K562 (cell line): Measurements from ENCODE around the gene ACSBG1. TPM values are rescaled to one million over a fixed set of nuclear protein-coding genes. Genes with fewer than 3 reads are reported as not detected.

Experiments
- ATAC-seq: fragments of 200-7000 bp; cut with Tn5 transposase; 3 replicates; pipeline ENCODE4 v1.9.1; 2020; ENCODE audit warnings: moderate library complexity
- BruUV-seq: library from RNA; stranded (reverse); fragments of 400-500 nt; replicated peaks from 2 replicates; lab custom pipeline; 2021; lab: Mats Ljungman, UMichigan
- CTCF ChIA-PET: fragments of 300-600 bp; formaldehyde crosslinking; extraction: SDS; loops from one replicate; lab custom pipeline; 2021; ENCODE audit warnings: low intra/inter-chr PET ratio; lab: Yijun Ruan, JAX
- POLR2A ChIA-PET: fragments of 300-600, 350-650 bp; sonication (Branson Sonifier 250); formaldehyde crosslinking; extraction: SDS; loops from one replicate; lab custom pipeline; 2021; ENCODE audit warnings: antibody characterized with exemption, inconsistent platforms; lab: Yijun Ruan, JAX
- DNase-seq, 4 experiments: peaks; one replicate each; pipeline versions ENCODE4 v3.0.0 to v3.0.0-alpha.2; 2011 to 2018; ENCODE audit warnings: low spot score in 3 of 4, mixed read lengths in 3 of 4; ENCODE audit errors: extremely low read depth in 1 of 4
- FAIRE-seq: peaks from 2 replicates; lab custom pipeline; 2011; peaks lifted over from hg19 to GRCh38; lab: Jason Lieb, UNC
- H2AFZ ChIP-seq: 2 replicates; pipeline ENCODE4 v1.6.0; 2011; ENCODE audit warnings: low read depth, low read length, control low read depth, inconsistent platforms
- H3K27ac ChIP-seq: fragments of 200-600 bp; 3 replicates; pipeline ENCODE4 v1.8.0; 2011; ENCODE audit warnings: low read depth, mild to moderate bottlenecking, control low read depth, inconsistent platforms, low read length, moderate library complexity, mixed read lengths; ENCODE audit errors: extremely low read depth
- H3K27me3 ChIP-seq, 2 experiments: fragments of 300-600 bp in 1 of 2; 2 replicates in 1 of 2; 3 replicates in 1 of 2; pipeline versions ENCODE4 v1.6.0 to v1.8.0; 2011; ENCODE audit warnings: inconsistent platforms in 2 of 2, low read length in 2 of 2, mild to moderate bottlenecking in 1 of 2, mixed read lengths in 1 of 2, moderate library complexity in 1 of 2; ENCODE audit not compliant: control insufficient read depth in 2 of 2, insufficient read depth in 2 of 2
- H3K36me3 ChIP-seq: fragments of 300-600 bp; 3 replicates; pipeline ENCODE4 v1.8.0; 2011; ENCODE audit warnings: mild to moderate bottlenecking, low read length, inconsistent platforms; ENCODE audit not compliant: control insufficient read depth, insufficient read depth
- H3K4me1 ChIP-seq, 2 experiments: fragments of 200-600 bp in 1 of 2; replicated peaks in 1 of 2; 2 replicates in 1 of 2; 3 replicates in 1 of 2; pipeline versions ENCODE4 v1.5.1 to v1.8.0; 2011; ENCODE audit warnings: inconsistent platforms in 2 of 2, low read length in 2 of 2, mild to moderate bottlenecking in 1 of 2, mixed read lengths in 1 of 2, moderate library complexity in 1 of 2; ENCODE audit not compliant: control insufficient read depth in 2 of 2, insufficient read depth in 2 of 2
- H3K4me2 ChIP-seq: 2 replicates; pipeline ENCODE4 v1.6.1; 2011; ENCODE audit warnings: low read length, control low read depth, inconsistent platforms, mixed read lengths; ENCODE audit not compliant: insufficient read depth
- H3K4me3 ChIP-seq: fragments of 200-600 bp; sonication (generic), shearing (Covaris generic); 2 replicates; pipeline ENCODE4 v1.5.1; 2016; ENCODE audit warnings: control low read depth, inconsistent platforms
- H3K79me2 ChIP-seq: fragments of 200-600 bp; 3 replicates; pipeline ENCODE4 v1.8.0; 2011; ENCODE audit warnings: low read length, inconsistent platforms; ENCODE audit not compliant: control insufficient read depth, insufficient read depth
- H3K9ac ChIP-seq, 2 experiments: 2 replicates each; pipeline versions ENCODE4 v1.6.0 to v1.6.1; 2011; ENCODE audit warnings: low read depth in 2 of 2, low read length in 2 of 2, control low read depth in 1 of 2, inconsistent platforms in 1 of 2, mild to moderate bottlenecking in 1 of 2, mixed read lengths in 1 of 2; ENCODE audit not compliant: insufficient read depth in 1 of 2
- H3K9me1 ChIP-seq: one replicate; pipeline ENCODE4 v1.6.0; 2011; ENCODE audit warnings: inconsistent platforms, mild to moderate bottlenecking, low read length, moderate library complexity; ENCODE audit not compliant: control insufficient read depth, insufficient read depth
- H3K9me3 ChIP-seq: replicated peaks from 2 replicates; pipeline ENCODE4 v1.5.1; 2011; ENCODE audit warnings: low read depth, low read length, inconsistent platforms; ENCODE audit not compliant: control insufficient read depth, insufficient read depth
- H4K20me1 ChIP-seq: replicated peaks from 2 replicates; pipeline ENCODE4 v1.6.1; 2011; ENCODE audit warnings: low read length, inconsistent platforms, mixed read lengths; ENCODE audit not compliant: control insufficient read depth, insufficient read depth
- RBFOX2 ChIP-seq: fragments of 200-400 bp; formaldehyde crosslinking; IDR thresholded peaks from 2 replicates; pipeline ENCODE4 v1.6.1; 2017; ENCODE audit warnings: low read depth, mild to moderate bottlenecking, low read length, moderate library complexity
- ZNF165 ChIP-seq: fragments of 250-450 bp; sonication (Bioruptor Pico); IDR thresholded peaks from 2 replicates; pipeline ENCODE4 v1.4.0; 2020; ENCODE audit warnings: borderline replicate concordance
- ZNF592 ChIP-seq: fragments of 450-650 bp; IDR thresholded peaks from 2 replicates; pipeline ENCODE4 v1.6.1; 2017; ENCODE audit warnings: antibody characterized with exemption, mild to moderate bottlenecking
- WGBS: fragments of 100-300 bp; shearing (Covaris generic); methylation state at CpG from one replicate; pipeline ENCODE4 v1.1.6; 2016; ENCODE audit warnings: low coverage, mixed read lengths; ENCODE audit not compliant: insufficient coverage; ENCODE audit errors: missing lambda C conversion rate; 5-methylcytosine and 5-hydroxymethylcytosine counted together
- in situ Hi-C: fragments of 300-500 bp; cut with MboI; formaldehyde crosslinking; loops from 4 replicates; pipeline ENCODE4 v1.15.0; 2018; ENCODE audit warnings: inconsistent platforms, mixed read lengths
- intact Hi-C: fragments of 100-400 bp; cut with micrococcal nuclease; formaldehyde crosslinking; loops from 2 replicates; pipeline ENCODE4 v1.14.2; 2022
- polyA plus RNA-seq, 8 experiments: library from polyadenylated mRNA; depleted of rRNA in 4 of 8; stranded (reverse) in 5 of 8; unstranded in 3 of 8; fragments of >200 nt; fragmentation: Nextera tagmentation in 2 of 8; fragmentation: Illumina TruSeq in 1 of 8; extraction: Ambion mirVana in 2 of 8; extraction: Trizol in 1 of 8; gene quantifications; 2 replicates each; pipeline versions ENCODE4 v1.2.1 to v1.2.3, GENCODE V29; 2011 to 2014; ENCODE audit warnings: inconsistent platforms in 1 of 8, missing spikeins in 1 of 8
- total RNA-seq, 7 experiments: library from RNA; depleted of rRNA in 6 of 7; stranded (reverse); fragments of >200 nt in 6 of 7; fragmentation: Illumina TruSeq in 2 of 7; extraction: Trizol in 2 of 7; gene quantifications; 2 replicates each; pipeline versions ENCODE4 v1.2.1 to v1.2.3, GENCODE V29; 2011 to 2021; ENCODE audit warnings: low replicate concordance in 1 of 7

ACSBG1 gene
- total and polyA plus RNA-seq, 9 of the 15 experiments (the other 6 are each of a cell fraction or from before 2014, with no cell fraction given): 0.36 to 6.4 (median 2.5) TPM

- in situ Hi-C loops: no loop called here
- Histone ChIP-seq H3K36me3 (no peaks in the 10 kb centered on the region), H3K4me2 (no peak overlapping the region), H3K4me1 (peaks cover 25 to 31% of the 10 kb centered on the region in 2 experiments), H3K27ac (peak overlapping the region; percentile 41; the same call in 2 of the 3 replicates), H3K79me2 (peaks cover 9% of the 10 kb centered on the region; the same call in 2 of the 3 replicates), H3K9me1 (peaks cover 4% of the 10 kb centered on the region), H3K9me3 (no peaks in the 10 kb centered on the region), H3K9ac (peak overlapping the region; percentile 39 to 80; a peak in 3 of 4 replicates), H3K4me3 (no peak overlapping the region), H3K27me3 (no peaks in the 10 kb centered on the region), H4K20me1 (peaks cover 9% of the 10 kb centered on the region; the same call in 1 of the 2 replicates), H2AFZ (no peak overlapping the region)
- ATAC-seq (no peak), DNase-seq (no peak), FAIRE-seq (no peak)
- TSS peak; percentile 49 for BruUV-seq
- intact Hi-C loops: no loop called here
- ChIA-PET POLR2A (interaction anchor here (0.6 to 1.4 kb wide), 3 partner anchors 12 to 451 kb away, joined by 3 to 4 read pairs (median 3); no protein-coding TSS in a partner anchor), CTCF (no interaction called here)
- TF ChIP-seq RBFOX2 (peak; percentile 35), ZNF165 (CRISPR knock-in tag) (no peak), ZNF592 (0 out of 2 replicates have a peak, but pooled peaks have one; percentile 5)
- 60% methylated on average over 6 of the region's 8 CpGs for WGBS
Measured at GRCh38 chr15:78129077-78129750, 105.2 kb downstream of the ACSBG1 start.
